ENCODE results near the gene MUC5B.

DNA sequence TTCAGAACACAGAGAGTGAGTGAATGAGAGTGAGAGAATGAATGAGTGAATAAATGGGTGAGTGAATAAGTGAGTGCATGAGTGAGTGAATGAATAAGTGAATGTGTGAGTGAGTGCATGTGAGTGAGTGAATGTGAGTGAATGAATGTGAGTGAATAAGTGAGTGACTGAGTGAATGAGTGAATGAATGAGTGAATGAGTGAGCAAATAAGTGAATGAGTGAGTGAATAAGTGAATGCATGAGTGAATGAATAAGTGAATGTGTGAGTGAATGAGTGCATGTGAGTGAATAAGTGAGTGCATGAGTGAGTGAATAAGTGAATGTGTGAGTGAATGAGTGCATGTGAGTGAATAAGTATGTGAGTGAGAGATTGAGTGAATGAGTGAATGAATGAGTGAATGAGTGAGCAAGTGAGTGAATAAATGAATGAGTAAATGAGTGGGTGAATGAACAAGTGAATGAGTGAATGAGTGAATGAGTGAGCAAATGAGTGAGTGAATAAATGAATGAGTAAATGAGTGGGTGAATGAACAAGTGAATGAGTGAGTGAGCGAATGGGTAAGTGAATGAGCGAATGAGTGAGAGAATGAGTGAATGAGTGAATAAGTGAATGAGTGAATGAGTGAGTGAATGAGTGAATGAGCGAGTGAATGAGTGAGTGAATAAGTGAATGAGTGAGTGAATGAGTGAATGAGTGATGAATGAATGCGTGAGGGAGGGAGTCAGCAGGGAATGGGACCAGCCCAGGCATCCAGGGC is 21.3 kb upstream of the MUC5B start:
- TF ChIP-seq, protein P1, sequence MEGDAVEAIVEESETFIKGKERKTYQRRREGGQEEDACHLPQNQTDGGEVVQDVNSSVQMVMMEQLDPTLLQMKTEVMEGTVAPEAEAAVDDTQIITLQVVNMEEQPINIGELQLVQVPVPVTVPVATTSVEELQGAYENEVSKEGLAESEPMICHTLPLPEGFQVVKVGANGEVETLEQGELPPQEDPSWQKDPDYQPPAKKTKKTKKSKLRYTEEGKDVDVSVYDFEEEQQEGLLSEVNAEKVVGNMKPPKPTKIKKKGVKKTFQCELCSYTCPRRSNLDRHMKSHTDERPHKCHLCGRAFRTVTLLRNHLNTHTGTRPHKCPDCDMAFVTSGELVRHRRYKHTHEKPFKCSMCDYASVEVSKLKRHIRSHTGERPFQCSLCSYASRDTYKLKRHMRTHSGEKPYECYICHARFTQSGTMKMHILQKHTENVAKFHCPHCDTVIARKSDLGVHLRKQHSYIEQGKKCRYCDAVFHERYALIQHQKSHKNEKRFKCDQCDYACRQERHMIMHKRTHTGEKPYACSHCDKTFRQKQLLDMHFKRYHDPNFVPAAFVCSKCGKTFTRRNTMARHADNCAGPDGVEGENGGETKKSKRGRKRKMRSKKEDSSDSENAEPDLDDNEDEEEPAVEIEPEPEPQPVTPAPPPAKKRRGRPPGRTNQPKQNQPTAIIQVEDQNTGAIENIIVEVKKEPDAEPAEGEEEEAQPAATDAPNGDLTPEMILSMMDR (IDR thresholded peaks at IDR 0.05; ENCODE audit: low read depth, low read length, missing input control) = no peak
- TF ChIP-seq RAD21 (IDR thresholded peaks at IDR 0.05) (no peak), YY1 (IDR thresholded peaks at IDR 0.05) (no peak)

All from liver (tissue), 3 donors.